Activated naive CD4-positive, alpha-beta T cell (primary cell): ENCODE results near the gene ZKSCAN5.
"Not testable (repeated sequence)": the region's sequence is repeated elsewhere in the genome, so short reads cannot be mapped to it uniquely, and the experiment has no call there.

Source experiments
- DNase-seq, 4 experiments: peaks; one replicate each; lab custom pipeline; 2025; lab: John Stamatoyannopoulos, UW

Gene ZKSCAN5

DNA sequence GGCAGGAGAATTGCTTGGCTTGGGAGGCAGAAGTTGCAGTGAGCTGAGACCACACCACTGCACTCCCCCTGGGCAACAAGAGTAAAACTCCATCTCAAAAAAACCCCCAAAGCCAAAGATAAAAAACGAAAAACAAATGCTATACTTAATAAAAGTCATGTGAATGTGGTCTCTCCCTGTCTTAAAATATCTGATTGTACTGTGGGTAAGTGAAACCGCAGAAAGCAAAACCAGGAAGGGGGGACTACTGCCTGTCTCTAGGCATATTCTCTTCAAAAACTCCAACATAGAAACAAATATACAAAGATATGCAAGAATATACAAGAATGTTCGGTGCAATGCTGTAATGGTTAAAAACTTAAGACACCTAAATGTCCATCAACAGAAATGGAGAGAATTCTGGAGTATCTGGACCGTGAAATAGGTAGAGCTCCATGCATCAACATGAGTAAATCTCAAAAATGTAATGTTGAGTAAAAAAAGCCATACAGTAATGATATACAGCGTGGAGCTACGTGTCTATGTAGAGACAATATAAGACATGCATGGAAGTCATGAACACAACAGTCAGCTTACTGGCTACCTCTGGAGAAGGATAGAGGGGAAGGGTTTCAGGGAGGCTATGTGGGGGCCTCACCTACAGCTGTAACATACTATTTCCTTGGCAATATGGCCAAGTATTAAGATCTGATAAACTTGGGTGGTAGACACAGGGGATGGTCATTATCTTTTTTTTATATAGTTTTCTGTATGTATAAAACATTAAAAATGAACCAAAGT lies 6.5 kb upstream of the ZKSCAN5 start:
- no peak for DNase-seq

DNA sequence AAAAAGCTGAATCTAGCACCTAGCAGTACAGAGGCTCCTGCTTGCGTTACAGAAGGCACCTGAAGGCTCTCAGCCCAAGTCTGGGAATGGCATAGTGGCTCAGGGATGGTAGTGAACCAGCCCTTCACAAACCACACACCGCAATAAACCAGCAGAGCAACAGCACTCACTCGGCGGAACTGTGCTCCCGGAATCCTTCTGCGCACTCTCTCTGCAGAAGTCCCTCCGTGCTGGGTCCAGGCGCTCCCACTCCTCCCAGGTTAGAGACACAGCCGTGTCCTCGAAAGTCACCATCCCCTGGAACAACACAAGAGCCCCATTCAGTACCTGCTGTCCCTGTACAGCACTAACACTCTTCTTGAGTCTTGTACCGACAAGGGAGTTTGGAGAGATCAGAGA lies 5.9 kb upstream of the ZKSCAN5 start:
- no peak for DNase-seq

DNA sequence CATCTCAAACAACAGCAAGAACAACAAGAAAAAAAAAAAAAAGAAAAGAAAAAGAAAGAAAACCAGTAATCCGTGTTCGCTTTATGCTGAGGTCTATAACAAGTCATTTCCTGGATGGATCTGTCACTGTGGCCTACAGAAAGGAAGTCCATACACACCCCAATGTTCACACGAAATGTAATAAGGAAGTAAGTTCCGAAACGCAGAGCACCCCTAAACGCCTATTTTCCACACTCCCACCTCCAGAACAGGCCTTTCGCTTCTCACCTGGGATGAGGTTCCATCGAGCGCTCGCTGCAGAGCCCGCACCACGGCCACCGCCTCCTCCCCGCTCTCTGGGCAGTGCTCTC lies 5.1 kb upstream of the ZKSCAN5 start:
- DNase-seq, result no peak

DNA sequence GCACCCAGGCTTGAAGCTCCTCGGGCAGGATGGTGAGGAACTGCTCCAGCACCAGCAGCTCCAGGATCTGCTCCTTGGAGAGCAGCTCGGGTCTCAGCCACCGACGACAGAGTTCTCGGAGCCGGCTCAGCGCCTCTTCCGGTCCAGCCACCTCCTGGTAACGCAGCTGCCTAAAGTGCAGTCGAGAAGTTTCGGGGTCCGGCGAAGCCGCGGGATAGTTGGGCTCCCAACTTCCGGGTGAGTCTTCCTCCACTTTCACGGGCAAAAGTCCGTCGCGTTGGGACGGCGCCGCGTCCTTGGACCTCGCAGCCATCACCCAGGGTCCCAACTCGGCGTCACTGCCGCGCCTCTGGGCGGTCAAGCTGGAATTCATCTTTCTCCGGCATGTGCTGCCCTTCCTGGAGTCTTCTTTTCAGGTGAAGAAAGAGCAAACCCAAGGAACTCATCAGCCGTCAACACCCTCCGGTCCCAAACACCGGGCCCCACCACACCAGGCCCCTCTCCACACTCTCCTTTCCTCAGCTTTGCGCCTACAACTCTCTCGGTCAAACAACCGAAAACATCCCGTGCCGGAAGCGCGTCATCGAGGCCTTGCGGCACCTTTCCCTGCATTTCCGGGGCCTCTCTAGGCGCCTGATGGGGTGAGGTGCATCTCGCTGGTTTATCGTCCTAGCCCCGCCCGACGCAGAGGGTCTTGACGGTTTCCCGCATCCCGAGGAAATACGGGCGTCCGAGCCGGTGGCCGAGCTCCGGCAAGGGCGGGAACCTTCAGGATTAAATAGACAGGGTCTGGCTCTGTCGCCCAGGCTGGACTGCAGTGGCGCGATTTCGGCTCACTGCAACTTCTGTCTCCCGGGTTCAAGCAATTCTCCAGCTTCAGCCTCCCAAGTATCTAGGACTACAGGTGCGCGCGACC lies 4.5 kb upstream of the ZKSCAN5 start, which contains the start of gene ZNF394:
ZNF394 (minus strand) TSS at position 561 of the 916 bp plus-strand sequence; CDS start at position 373, 188 bp downstream.
- DNase-seq, result peak; percentile 55 to 86 (median 70)

DNA sequence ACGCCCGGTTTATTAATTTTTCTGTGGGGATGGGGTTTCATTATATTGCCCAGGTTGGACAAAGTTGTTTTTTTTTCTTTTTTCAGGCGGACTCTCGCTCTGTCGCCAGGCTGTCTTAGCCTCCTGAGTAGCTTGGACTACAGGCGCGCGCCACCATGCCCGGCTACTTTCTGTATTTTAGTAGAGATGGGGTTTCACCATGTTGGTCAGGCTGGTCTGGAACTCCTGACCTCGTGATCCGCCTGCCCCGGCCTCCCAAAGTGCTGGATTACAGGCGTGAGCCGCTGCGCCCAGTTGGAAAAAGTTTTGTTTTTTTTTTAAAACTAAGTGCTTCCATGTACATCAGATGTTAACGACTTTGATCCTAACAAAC lies 3.8 kb upstream of the ZKSCAN5 start:
- no peak for DNase-seq

DNA sequence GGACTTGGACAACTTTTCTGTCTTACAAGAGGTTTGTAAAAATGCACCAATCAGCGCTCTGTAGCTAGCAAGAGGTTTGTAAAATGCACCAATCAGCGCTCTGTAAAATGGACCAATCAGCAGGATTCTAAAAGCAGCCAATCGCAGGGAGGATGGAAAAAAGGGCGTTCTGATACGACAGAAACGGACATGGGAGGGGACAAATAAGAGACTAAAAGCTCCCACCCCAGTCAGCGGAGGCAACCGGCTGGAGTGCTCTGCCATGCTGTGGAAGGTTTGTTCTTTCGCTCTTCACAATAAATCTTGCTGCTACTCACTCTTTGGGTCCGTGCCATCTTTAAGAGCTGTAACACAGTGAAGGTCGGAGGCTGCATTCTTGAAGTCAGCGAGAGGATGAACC lies 3.2 kb upstream of the ZKSCAN5 start:
- not testable (repeated sequence) for DNase-seq

DNA sequence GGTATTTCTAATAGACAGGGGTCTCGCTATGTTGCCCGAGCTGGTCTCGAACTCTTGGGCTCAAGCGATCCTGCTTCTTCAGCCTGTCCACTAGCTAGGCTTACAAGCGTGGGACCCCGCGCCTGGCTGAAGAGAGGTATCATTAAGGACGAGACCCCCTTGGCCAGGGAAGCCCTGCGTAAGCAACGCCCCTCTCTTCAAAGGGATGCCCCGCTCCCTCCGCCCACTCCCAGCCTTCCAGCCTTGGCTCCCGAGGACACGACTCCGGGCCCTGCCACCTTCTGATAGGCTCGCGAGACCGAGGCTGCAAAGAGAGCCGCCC lies 220 bp upstream of the ZKSCAN5 start:
- no peak for DNase-seq

DNA sequence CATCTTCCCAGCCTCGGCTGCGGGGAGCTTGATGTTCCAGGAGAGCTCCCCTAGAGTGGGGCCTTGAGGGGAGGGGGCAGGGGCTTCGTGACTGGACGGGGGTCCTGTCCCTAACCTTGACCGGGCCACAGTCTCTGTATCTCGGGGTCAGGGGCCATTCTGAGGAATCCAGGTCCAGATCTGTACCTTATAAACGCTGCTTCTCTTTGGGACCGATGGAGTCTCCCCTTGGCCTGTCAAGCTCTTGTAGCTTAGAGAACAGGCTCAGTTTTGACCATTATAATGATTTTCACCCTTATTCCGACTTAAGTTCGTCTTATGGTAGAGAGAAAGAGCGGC lies 831 bp downstream of the ZKSCAN5 start:
- no peak for DNase-seq

DNA sequence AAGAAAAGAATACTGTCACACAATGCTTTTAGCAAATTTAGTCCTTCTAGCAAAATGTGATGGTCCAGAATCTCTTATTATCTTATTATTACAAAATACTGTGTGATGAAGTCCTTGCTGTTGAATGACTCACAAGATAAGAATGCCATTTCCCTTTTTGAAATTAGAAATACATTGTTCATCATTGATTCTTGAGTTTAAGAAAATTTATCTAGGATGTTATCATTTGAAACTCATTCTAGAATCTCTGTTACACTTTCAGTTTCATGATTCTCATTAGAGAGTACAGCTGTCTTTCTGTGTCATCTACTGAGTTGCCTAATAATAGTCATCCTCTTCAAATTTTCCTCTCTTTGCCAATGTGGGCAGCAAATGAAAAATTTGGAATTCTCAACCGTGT lies 9.6 kb downstream of the ZKSCAN5 start:
- no peak for DNase-seq

DNA sequence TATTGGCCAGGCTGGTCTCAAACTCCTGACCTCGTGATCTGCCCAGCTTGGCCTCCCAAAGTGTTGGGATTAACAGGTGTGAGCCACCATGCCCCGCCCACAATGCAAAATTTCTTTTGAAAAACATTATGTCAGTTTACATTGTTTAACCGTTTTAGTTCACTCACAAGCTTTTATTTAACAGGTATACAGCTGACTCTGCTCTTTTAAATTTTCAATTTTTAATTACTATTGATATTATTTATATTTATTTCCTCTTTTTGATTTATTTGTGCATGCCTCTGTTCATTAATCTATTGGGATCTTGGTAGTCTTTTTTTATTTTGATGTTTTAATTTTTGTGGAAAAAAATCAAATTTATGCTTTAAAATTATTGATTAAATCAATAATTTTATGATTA lies 16.9 kb downstream of the ZKSCAN5 start:
- DNase-seq, result no peak

DNA sequence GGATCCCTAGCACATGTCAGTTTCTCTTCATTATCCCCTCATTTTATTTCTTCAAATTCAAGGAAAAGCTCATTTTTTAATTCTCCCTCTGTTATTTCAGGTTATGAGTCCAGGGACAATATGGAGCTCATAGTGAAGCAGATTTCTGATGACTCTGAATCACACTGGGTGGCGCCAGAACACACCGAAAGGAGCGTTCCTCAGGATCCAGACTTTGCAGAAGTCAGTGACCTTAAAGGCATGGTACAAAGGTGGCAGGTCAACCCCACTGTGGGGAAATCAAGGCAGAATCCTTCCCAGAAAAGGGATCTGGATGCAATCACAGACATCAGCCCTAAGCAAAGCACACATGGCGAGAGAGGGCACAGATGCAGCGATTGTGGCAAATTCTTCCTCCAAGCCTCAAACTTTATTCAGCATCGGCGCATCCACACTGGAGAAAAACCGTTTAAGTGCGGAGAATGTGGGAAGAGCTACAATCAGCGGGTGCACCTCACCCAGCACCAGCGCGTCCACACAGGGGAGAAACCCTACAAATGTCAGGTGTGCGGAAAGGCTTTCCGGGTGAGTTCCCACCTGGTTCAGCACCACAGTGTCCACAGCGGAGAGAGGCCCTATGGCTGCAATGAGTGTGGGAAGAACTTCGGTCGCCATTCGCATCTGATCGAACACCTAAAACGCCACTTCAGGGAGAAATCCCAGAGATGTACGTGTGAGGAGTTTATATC lies 21.4 kb downstream of the ZKSCAN5 start:
- peak in 1 of 4 experiments; percentile 7 for DNase-seq

DNA sequence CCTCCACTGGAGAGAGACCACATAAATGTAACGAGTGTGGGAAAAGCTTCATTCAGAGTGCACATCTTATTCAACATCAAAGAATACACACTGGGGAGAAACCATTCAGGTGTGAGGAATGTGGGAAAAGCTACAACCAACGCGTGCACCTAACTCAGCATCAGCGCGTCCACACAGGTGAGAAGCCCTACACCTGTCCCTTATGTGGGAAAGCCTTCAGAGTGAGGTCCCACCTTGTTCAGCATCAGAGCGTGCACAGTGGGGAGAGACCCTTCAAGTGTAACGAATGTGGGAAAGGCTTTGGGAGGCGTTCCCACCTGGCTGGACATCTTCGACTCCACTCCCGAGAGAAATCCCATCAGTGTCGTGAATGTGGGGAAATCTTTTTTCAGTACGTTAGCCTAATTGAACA lies 26.9 kb downstream of the ZKSCAN5 start:
- DNase-seq, result no peak

DNA sequence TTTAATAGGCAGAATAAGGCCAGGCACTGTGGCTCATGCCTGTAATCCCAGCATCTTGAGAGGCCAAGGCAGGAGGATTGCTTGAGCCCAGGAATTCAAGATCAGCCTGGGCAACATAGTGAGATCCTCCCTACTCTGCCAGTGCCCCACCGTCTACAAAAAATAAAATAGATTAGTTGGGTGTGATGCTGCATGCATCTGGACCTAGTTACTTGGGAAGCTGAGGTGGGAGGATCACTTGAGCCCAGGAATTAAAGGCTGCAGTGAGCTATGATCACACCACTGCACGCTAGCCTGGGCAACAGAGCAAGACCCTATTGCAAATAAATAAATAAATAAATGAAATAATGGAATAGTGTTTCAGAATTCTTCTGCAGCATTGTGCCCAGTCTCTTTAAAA lies 31.2 kb downstream of the ZKSCAN5 start:
- DNase-seq, result no peak

DNA sequence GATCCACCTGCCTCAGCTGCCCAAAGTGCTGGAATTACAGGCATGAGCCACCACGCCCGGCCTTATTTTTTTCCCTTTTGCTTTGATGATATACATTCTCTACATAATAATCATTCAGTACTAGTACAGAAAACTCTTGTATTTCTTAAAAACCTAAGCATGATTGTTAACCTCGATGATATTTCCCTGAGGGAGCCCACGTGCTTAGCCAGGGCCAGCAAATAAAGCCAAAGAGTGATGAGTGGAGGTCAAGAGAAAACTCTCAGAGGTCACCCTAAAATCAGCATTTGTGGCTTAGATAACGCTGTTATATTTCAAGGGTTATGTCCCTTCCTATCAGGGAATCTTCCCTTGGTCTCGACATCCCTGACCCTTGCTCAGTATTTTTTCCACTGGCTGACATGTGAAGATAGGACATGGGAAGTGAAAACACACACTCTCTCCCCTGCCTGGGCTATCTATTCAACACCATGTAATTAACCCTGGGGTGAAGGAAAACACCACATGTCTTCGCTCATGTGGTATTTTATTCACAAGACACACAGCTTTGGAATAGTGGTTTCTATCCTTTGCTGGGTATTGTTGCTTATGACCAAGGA lies 34.9 kb downstream of the ZKSCAN5 start:
- no peak for DNase-seq

DNA sequence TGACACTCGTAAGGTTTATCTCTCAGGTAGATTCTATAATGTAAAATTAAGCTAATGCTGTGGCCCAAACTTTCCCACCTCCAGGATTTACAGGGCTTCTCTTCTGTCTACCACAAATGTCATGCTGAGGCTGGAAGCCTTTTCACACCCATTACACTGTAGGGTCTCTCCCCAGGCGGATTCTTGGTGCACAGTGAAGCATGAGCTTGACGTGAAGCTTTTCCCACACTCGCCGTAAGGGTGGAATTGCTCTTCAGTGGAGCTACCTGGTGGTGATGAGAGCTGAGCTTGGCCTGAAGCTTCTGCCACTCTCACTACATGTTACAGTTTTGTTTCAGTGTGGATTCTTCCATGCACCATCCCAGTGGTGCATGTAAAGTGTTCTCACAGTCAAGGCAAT lies 36.1 kb downstream of the ZKSCAN5 start:
- DNase-seq, result no peak

DNA sequence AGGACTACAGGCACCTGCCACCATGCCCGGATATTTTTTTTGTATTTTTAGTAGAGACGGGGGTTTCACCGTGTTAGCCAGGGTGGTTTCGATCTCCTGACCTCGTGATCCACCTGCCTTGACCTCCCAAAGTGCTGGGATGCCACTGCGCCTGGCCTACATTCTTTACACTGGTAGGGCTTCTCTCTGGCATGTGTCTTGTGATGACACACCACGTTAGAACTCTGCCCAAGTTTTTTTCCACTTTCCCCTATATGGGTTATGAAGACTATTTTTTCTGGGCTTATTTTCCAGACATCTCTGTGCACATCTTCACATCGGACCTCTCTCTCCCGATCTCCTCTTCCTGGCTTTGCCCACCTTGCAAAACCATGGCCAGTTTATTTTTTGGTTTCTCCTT lies 36.8 kb downstream of the ZKSCAN5 start:
- no peak for DNase-seq

DNA sequence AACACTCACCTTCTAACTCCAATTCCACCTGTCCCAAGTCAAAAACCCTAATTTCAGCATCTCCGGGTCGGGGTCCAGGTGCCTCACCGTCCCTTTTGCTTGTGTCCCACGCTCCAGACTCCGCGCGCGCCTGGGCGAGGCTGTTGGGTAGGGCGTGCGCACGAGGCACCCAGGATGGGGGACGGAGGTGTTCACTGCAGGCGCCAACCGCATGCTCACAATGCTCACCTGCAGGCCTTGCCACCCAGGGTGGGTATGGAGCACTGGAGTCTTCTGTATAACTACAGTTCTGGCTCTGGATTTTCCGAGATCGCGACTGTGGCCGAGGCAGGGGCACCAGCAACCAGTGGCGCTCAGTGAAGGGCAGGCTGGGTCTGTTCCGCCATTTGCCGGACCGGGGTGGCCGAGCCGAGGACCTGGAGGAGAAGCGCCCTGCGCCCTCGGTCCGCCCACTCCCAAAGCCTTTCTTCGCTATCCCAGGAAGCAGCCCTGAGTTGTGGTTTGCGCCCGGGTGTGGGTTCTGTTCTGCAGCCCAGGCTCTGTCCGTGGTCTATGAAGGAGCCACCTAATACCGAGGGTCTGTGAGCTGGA lies 38.7 kb downstream of the ZKSCAN5 start:
- no peak for DNase-seq

DNA sequence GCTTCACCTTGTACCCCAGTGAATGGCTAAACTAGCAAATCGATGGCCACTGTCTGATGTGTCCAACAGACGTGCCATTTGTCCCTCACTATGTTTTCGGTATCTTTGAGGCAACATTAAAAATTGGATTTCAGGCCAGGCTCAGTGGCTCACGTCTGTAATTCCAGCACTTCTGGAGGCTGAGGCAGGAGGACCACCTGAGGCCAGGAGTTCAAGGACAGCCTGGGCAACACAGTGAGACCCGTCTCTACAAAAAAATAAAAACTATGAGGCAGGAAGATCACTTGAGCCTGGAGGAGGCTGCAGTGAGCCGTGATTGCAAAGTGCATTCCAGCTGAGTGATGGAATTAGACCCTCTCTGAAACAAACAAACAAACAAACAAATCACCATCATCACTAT lies 39.5 kb downstream of the ZKSCAN5 start:
- no peak for DNase-seq

DNA sequence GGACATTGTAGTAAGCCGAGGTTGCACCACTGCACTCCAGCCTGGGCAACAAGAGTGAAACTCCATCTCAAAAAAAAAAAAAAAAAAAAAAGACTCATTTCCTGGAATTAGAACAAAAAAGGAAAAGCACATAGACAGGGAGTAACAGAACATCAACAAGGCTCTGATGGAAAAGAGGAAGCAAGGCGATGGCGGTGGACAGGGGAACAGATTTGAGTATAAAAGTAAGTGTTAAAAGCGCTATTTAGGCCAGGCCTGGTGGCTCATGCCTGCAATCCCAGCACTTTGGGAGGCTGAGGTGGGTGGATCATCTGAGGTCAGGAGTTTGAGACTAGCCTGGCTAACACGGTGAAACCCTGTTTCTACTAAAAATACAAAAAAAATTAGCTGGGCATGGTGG lies 40.8 kb downstream of the ZKSCAN5 start:
- not testable (repeated sequence) for DNase-seq

DNA sequence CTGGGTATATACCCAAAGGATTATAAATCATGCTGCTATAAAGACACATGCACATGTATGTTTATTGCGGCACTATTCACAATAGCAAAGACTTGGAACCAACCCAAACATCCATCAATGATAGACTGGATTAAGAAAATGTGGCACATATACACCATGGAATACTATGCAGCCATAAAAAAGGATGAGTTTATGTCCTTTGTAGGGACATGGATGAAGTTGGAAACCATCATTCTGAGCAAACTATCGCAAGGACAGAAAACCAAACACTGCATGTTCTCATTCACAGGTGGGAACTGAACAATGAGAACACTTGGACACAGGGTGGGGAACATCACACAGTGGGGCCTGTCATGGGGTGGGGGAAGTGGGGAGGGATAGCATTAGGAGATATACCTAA lies 45.1 kb downstream of the ZKSCAN5 start:
- DNase-seq, result not testable (repeated sequence)

DNA sequence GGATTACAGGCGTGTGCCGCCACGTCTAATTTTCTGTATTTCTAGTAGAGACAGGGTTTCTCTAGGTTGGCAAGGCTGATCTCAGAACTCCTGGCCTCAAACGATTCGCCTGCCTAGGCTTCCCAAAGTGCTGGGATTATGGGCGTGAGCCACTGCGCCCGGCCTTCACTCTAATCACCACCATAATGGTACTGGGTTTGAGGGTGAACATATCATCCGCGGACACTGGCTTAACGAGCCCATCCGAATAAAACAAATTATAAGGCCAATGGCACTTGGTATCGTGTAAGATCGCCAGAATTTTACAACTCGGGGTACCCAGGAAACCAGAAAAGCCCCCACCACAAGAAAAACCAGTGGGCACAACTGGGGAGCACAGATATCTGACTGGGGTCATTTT lies 46.9 kb downstream of the ZKSCAN5 start:
- no peak for DNase-seq
